Activated naive CD4-positive, alpha-beta T cell treated with anti-CD3 and anti-CD28 coated beads, Interleukin-2, amount 50 U/mL, for 16 hours (primary cell): ENCODE measurements around the gene ODAD3.
A peak's percentile ranks its signal among the peaks of the same experiment; 100 is the strongest.
"Not testable (repeated sequence)": the region's sequence is repeated elsewhere in the genome, so short reads cannot be mapped to it uniquely, and the experiment has no call there.

Experiments used
- DNase-seq: peaks from one replicate; pipeline ENCODE4 v3.0.0-alpha.2; 2020

ODAD3 gene

DNA sequence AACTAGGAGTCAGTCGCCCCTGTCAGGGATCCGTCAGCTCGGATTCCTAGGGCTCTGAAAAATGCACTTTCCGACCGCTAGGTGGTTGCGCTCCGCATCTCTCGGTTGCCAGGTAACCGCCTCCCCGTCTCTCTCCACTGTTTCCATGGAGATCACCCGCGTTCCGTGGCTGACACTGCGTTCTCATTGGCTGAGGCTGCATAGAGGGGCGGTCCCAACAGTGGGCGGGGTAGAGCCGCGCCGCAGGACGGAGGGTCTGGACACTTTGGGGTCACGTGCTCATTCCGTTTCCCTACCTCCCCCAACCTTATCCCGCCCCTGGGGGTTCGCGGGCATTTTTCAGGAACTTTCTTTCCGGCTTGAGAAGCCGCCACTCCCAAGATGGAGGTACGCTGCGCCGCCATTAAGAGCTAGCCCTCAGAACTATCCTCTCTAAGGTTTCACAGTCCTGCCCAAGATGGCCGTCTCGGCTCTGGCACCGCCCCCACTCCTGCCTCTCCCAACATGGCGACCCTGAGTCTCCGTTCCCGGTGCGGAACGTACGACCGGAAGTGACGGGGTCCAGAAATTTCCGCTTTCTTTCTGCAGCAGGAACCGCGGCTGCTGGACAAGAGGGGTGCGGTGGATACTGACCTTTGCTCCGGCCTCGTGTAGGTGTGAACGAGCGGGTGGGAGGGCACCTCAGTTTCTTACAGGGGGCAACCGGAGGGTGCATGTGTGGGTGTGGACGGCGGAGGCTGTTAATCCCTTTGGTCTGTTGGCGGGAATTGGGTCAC, at the start of gene ODAD3, which contains the start of gene PRKCSH:
ODAD3 (minus strand) TSS at position 65 of the 776 bp plus-strand sequence. CDS start 105 bp downstream, outside the sequence.
PRKCSH (plus strand) TSS at position 579 of the 776 bp plus-strand sequence. CDS start 483 bp downstream, outside the sequence.
- DNase-seq, result peak; percentile 98

DNA sequence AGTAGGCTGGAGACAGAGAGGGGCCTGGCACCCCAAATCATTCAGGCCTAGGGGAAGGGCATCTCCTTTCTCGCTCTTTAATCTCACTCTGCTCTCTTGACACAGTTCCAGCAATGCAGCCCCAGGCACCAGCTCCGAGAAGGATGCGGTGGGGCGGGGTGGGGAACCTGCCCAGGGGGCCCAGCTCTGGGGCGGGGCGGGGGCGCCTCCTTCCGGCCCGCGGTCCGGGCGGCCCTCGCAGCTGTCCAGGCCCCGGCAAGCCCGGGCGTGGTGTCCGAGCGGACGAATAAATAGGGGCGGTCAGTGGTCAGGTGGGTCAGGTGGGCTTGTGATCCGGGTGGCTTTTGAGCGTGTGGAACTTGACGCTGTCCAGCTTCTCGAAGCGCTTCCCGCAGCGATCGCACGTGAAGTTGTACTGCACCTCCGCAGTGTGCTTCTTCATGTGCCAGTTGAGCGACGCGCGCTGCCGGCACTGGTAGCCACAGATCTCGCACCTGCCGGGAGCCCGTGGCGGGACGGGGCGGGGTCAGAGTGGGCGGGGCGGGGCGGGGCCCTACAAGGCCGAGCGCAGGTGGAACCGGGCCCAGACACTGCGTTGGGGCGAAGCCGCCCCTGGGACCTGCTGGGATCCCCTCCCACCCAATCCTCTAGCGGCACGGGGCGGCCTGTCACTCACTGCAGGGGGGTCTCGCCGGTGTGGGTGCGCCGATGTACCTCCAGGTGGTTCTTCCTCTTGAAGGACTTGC, 48.6 kb upstream of the ODAD3 start:
- DNase-seq, result no peak

DNA sequence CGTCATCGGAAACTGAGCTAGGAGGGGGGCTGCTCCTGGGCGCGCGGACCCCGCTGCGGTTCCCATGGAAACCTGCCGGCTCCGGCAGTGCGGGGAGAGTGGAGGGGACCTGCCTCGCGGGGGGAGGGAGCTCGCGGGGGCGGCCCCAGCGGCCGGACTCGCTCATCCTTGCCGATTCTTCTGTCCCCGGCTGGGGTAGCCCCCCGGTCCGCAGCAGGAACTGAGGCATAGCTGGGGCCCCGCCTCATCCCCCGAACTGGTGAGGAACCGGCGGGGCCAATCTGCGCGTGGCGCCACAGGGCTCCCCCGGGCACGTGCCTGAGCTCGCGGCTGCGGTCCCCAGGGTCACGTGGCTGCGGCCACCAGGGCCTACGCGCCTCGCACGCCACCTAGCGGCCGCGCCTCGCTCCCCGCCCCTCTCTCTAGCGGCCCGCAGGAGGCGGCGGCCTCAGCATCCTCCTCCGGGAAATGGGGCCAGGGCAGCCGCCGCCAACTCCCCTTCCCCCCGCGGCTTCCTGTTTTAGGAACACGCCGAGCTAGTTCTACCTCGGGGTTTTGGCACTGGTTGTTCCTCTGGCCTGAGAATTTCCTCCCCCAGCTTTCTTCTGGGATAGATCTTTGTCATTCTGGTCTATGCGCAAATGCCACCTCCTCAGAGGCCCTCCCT, 47.6 kb upstream of the ODAD3 start:
- DNase-seq, result peak; percentile 87

DNA sequence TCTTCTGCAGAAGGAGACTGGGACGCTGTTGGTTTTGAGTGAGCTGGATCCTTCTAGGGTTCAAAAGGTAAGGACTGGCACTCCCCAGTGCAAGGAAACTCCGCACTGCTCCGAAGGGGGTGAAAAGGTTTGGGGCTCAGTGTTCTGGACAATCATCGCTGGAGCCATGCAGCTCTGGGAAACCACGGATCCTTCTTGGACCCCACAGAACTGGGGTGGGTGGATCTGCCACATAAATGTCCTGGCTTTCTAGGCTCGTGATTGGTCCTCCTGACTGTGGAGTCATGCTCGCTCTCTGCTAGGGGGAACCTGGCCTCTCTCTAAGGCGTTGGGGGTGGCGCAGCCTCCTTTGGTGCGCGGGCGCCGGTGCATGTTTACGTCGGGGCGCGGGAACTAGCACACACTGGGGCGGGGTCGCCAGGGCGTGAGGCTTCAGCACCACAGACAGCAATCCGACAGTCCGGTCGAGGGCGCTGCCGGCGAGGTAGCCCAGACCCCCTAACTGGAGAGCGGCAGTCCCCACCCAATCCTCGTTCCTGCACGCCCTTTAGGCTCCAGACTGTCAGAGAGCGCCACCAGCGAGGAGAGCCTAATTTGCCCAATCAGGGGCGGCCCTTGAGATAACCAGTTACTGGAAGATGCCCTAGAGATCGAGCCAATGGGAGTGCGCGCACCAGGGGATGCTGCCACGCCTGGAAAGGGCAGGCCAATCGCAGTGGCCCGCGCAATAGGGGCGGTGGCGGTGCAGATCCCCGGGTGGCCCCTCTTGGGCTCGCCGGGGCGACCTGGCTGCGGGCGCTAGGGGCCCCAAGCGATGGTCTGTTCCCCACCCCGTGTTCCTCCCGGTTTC, 46.8 kb upstream of the ODAD3 start:
- DNase-seq, result peak; percentile 82

DNA sequence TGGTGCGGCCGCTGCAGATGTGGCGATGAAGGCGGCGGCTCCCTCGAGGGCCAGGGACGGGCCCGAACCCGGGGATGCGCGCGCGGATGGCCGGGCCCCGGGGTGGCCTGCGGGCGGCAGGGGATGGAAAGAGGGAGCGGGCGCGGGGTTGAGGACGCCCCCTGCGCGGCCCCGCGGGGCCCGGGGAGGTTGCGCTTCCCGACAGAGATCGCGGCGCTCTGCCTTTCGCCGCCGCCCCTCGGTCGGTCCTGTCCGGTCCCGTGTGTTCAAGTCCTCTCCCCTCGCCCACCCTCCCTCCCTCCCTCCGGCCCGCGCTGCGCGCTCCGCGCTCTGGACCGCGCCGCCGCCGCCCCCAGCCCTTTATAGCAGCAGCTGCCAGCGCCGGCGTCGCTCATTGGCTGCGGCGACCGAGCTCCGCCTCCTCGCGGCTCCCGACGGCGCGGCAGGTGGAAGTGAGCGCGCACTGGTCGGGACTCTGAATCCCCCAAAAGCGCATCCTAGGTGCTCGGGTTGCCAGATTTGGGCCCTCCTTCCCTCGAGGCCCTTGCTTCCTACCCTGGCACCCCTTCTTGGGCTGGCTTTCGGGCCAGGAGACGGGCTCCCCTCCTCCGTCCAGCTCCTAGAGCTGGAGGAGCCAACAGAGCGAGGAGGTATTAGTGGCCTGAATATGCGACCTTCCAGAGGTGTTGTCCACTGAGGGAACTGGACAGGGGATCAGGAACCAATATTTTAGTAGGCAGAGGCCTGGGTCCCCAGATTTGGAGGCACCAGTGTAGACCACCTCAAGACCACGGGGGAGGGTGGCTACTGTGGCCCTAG, 46.0 kb upstream of the ODAD3 start, which contains the start of gene ELAVL3:
ELAVL3 (minus strand) TSS at position 332 of the 819 bp plus-strand sequence. CDS start 438 bp downstream, outside the sequence.
- peak; percentile 21 for DNase-seq

DNA sequence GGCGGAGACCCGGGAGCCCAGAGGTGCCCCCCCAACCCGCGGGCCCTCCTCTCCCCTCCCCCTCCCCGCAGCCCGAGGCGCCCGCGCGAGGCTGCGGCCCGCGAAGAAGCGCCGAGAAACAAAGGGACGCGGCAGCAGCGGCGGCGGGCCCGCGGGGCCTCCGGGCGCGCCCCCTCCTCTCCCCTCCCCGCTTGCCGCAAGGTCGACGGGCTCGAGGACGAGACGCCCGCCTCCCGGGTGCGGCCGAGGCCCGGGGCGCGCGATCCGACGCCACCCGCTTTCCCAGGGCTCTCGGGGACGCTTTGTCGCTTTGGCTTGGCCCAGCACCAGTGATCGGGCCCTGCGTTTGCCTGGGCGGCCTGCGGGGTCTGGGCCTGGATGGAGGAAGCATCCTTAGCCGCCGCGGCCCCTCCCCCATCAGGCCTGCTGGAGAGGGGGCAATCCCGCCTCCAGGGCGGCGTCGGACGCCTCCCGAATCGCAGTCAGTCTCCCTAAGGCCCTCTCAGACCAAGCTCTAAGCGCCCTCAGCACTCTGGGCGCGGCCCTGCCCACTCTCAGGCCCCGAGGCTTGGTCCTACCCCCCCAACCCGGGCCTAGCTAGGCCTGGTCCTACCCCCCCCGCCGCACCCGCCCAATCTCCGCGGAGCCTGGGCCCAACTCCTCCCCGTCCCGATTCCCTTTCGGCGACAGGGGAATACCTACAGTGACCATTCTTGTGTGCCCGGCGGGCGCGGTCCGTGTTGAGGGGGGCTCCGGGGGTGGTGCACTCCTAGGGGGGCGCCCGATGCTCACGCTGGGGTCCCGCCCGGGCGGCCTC, 45.2 kb upstream of the ODAD3 start:
- DNase-seq, result no peak

DNA sequence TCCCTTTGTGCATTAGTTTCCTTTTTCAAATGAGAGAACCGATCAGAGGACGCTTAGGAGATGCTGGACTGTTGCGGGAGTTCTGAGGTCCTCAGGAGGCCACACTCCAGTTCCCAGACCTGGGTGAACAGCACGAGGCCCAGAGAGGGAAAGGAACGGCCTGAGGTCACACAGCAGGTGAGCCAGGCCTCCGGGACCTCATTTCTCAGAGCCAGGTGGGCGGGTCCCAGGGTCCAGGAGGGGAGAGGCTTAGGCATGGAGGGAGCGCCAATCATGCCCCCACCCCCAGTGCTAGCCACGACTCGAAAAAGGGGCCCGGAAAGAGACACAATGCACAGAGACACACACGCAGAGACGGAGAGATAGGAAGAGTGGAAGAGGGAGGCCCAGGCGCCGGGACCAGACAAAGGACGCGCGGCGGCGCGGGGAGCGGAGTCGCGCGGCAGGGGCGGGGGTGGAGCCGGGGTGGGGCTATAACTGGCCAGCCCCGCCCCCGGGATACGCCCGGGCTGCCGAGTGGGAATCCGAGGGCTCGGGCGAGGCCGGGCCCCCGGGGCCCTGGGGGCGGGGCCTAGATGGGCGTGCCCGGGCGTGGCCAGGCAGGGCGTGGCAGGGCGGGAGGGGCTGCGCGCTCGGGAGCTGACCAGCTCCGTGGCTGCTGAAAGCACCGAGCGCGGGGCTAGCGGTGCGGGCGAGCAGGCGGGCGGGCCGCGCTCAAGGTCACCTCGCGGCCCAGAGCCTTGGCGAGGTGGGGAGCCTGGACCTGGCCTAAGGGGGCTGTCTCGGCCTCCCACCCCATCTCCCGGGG, 44.4 kb upstream of the ODAD3 start:
- no peak for DNase-seq

DNA sequence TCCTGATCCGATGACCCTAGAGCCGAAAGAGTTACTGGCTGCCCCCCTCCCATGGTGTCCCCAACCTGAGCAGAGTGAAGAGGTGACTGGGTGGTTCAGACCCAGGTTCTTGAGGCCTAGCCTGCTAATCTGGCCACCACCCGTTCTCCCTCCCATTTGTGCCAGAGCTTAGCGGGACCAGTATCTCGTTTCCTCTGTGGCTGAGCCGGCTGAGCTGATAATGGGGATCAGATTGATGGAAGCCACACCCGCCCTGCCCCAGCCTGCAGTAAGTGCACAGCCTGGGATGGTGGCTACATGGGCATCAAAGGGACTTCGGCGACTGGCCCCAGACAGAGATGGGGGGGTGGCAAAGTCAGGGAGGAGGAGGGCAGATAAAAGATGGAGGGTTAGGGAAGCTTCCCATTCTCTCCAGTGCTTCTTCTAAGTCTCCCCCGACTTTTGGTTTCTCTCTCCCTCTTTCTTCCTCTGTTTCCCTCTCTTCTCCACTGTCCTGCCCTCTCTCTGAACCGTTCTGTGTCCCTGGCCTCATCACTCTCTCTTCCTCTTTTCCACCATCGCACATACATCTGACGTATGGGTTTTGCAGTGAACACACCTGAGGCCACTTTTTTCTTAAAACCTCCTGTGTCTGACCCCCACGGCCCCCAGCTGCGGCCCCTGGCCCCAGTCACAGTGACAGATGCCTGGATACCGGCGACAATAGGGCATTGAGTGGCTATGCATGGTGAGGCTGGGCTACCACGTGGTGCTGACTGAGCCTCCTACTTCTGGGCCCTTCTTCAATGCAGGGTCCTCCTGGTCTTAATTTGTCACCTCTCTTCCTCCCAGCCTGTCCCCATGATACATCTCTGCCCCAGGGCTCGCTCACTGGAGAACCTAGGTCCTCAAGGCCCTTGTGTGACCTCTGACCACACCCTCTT, 43.5 kb upstream of the ODAD3 start:
- DNase-seq, result no peak

DNA sequence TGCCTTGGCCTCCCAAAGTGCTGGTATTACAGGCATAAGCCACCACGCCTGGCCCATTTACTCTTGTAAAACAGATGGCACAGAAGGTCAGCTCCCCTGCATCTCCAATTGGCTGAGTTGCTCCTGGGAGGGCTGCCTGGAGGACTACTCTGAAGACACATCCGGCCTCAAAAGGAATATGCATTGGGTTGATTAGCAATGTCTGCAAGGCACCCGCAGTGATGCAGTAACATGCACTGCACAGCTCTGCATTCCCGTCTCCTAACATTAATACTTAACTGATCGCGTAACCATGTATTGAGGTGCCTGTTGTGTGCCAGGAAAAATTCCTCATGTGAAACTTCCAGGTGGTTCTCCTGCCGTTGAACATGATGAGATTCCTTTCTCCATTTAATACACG, 40.9 kb upstream of the ODAD3 start:
- DNase-seq, result no peak

DNA sequence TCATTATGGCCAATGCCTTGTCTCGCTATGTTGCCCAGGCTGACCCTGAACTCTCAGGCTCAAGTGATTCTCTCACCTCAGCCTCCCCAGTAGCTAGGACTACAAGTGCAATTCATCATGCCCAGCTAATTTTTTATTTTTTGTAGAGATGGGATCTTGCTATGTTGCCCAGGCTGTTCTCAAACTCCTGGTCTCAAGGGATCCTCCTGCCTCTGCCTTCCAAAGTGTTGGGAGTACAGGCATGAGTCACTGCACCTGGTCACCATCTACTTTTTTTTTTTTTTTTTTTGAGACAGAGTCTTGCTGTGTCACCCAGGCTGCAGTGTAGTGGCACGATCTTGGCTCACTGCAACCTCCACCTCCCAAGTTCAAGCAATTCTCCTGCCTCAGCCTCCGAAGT, 40.4 kb upstream of the ODAD3 start:
- DNase-seq, result not testable (repeated sequence)

DNA sequence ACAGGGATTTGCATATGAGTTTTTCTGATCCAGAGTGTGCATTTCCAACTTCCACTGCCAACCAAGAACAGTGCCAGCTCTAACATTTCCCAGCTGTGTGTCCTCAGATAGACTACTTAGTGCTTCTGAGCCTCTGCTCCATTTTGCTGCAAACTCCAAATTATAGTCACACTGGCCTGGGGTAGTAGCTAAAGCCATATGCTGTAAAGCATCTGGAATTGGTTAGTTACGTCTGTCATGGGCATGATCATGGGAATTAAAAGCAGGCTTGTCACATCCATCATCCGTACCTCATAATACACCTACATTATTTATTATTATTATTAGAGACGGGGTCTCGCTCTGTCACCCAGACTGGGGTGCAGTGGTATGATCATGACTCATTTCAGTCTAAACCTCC, 38.8 kb upstream of the ODAD3 start:
- DNase-seq, result no peak

DNA sequence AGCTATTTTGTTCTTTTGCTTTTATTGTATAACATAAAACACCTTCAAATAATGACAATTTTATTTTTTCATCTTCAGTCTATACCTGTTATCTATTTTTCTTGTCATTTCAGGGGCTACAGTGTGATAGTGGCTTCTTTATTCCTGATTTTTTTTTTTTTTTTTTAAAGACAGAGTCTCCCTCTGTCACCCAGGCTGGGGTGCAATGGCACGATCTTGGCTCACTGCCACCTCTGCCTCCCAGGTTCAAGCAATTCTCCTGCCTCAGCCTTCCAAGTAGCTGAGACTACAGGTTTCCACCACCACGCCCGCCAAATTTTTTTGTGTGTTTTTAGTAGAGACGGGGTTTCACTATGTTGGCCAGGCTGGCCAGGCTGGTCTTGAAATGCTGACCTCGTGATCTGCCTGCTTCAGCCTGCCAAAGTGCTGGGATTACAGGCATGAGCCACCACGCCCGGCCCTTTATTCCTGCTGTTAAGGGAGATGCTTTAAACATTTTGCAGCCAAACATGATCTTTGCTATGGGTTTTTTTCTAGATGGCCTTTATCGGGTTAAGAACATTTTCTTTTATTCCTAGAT, 33.4 kb upstream of the ODAD3 start:
- DNase-seq, result not testable (repeated sequence)

DNA sequence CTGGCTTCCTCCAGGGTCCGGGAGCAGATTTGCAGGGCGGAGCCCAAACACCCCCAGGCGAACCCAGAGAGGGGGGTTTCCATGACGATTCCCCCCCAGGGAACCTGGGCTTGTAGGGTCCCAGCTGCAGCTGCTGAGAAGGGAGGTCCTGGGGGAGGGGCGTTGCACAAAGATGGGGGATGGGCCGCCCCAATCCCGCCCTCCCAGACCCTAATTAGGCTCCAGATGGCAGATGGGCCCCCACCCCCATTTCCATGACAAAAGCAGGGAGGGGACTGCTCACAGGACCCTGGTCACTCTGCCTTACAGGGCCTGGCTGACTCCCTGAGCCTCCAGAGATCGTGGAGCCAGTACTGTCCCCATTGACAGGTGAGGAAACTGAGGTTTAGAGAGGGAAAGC, 30.7 kb upstream of the ODAD3 start:
- DNase-seq, result no peak

DNA sequence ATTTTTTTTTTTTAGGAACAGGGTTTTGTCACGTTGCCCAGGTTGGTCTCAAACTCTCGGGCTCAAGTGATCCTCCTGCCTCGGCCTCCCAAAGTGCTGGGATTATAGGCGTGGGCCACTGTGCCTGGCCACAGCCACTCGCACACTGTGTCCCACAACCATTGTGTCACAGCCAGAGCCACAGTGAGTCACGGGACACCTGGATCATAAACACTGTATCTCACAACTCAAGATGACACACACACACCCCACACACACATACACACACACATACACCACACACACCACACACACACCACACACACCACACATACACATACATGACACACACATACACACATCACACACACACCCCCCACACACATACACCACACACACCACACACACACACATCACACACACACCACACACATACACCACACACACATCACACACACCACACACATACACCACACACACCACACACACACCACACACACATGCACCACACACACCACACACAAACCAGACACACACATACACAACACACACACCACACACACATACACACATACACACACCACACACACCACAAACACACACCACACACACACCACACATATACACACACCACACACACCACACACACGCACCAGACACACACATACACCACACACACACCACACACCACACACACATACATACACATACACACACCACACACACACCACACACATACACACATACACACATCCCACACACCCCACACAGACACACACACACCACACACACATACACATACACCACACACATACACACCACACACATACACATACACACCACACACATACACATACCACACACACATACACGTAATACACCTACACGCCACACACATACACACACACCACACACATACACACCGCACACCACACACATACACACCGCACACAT, 29.7 kb upstream of the ODAD3 start:
- no peak for DNase-seq

DNA sequence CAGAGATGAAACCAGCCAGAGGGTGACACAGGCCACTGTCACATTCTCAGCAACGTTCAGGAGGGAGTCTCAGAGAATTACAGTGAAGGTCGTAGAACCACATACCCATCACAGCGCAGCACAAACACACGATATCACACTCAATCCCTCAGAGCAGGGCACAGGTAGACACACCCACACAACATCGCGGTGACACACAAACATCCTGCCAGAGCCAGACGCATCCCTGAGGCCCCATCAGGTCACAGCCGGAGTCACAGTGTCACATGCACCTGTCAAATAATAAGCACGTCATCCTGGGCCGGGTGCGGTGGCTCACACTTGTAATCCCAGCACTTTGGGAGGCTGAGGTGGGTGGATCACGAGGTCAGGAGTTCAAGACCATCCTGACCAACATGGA, 28.5 kb upstream of the ODAD3 start:
- DNase-seq, result no peak

DNA sequence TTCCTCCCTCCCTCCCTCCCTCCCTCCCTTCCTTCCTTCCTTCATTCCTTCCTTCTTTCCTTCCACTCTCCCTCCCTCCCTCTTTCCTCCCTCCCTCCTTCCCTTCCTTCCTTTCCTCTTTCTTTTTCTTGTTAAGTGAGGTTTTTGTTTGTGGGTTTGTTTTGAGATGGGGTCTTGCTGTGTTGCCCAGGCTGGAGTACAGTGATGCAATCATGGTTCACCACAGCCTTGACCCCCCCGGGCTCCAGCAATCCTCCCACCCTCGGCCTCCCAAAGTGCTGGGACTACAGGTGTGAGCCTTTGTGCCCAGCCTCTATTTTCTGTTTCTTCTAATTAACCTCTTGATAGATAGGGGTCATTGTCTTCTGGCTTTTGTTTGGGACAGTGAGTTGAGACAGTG, 26.5 kb upstream of the ODAD3 start:
- no peak for DNase-seq

DNA sequence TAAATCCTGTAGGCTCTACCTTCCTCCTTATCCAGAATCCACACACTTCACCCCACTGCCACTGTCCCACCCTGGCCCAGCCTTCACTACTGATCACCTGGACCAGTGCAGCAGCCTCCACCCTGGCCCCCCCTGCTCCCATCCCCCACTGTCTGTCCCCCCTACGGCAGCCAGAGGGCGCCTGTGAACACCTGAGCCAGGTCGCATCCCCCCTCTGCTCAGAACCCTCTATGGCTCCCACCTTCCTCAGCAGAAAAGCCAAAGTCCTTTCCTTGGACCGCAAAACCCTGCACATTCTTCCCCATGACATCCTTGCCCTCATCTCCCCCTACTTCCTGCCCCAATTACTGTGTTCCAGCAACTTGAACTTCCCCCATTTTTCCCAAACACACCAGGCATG, 25.3 kb upstream of the ODAD3 start:
- DNase-seq, result no peak
